H1 (cell line): ENCODE data around the gene OPN3. TPM values are rescaled to one million over a fixed set of nuclear protein-coding genes. Genes with fewer than 3 reads are reported as not detected.

Experiments used
- SRF ChIP-seq: IDR thresholded peaks from 2 replicates; pipeline ENCODE4 v1.6.1; 2011; ENCODE audit warnings: mild to moderate bottlenecking, low read depth, low read length, moderate library complexity
- polyA plus RNA-seq, 7 experiments: library from polyadenylated mRNA; depleted of rRNA in 3 of 7; stranded (reverse) in 5 of 7; unstranded in 2 of 7; fragments of >200 nt in 5 of 7; fragments of 200-250 nt in 2 of 7; gene quantifications; 1 replicate in 5 of 7; 2 replicates in 1 of 7; 4 replicates in 1 of 7; pipeline versions ENCODE4 v1.2.1 to v1.2.3, GENCODE V29; 2011 to 2013; ENCODE audit warnings: missing spikeins in 2 of 7, mixed read lengths in 2 of 7
- total RNA-seq: library from RNA; stranded (reverse); fragmentation: NEBNext Ultra II Directional; extraction: Animal tissue kit (Norgen Biotek cat#: 25700); gene quantifications from 2 replicates; pipeline ENCODE4 v1.2.1, GENCODE V29; 2021

The OPN3 gene
- total and polyA plus RNA-seq, 2 of the 8 experiments (the other 6 are each of a cell fraction or from before 2014, with no cell fraction given), result 8.8 to 19.4 TPM

GRCh38 chr1:241553886-241554592 is 86.1 kb downstream of the OPN3 start (continued):
- TF ChIP-seq SRF, result no peak
